ENCODE data around the gene DNAJC4.

- TF ChIP-seq GATA2 (IDR thresholded peaks at IDR 0.05; ENCODE audit: low read depth, low read length) (no peak), GATA3 (IDR thresholded peaks at IDR 0.05; ENCODE audit: low read depth, low read length) (no peak)
These were observed 627 bp downstream of the DNAJC4 start for GRCh38 chr11:64230985-64231365.

All from SH-SY5Y (cell line).